Measurements from ENCODE around the gene KRT38. TPM values are rescaled to one million over a fixed set of nuclear protein-coding genes. Genes with fewer than 3 reads are reported as not detected.

KRT38 gene
- total RNA-seq, 2 donors from 2014 or later, result not detected

- WGBS, result 60% methylated on average over 4 of the region's 4 CpGs
- intact Hi-C loops (cut with DNase I), result no loop called here
- TF ChIP-seq CTCF (IDR thresholded peaks at IDR 0.05) (no peak), POLR2AphosphoS5 (IDR thresholded peaks at IDR 0.05) (no peak), POLR2A (IDR thresholded peaks at IDR 0.05) (no peak)
- Histone ChIP-seq H3K27me3 (replicated peaks; ENCODE audit: insufficient read depth) (no peaks in the 10 kb centered on the region), H3K9me3 (no peaks in the 10 kb centered on the region), H3K4me3 (no peak overlapping the region), H3K36me3 (no peaks in the 10 kb centered on the region), H3K27ac (no peak overlapping the region), H3K4me1 (replicated peaks) (peaks cover 3% of the 10 kb centered on the region)
- DNase-seq (ENCODE audit: low spot score), result no peak
These were observed 25.4 kb downstream of the KRT38 start for GRCh38 chr17:41415411-41415810.

- intact Hi-C loops (cut with DNase I), result no loop called here
- Histone ChIP-seq H3K4me3 (no peak overlapping the region), H3K27me3 (replicated peaks; ENCODE audit: insufficient read depth) (no peaks in the 10 kb centered on the region), H3K36me3 (no peaks in the 10 kb centered on the region), H3K27ac (no peak overlapping the region), H3K4me1 (replicated peaks) (peaks cover 3% of the 10 kb centered on the region), H3K9me3 (no peaks in the 10 kb centered on the region)
- TF ChIP-seq POLR2A (IDR thresholded peaks at IDR 0.05), result no peak
- no peak for TF ChIP-seq CTCF (IDR thresholded peaks at IDR 0.05)
- TF ChIP-seq POLR2AphosphoS5 (IDR thresholded peaks at IDR 0.05), result no peak
- 94% methylated on average over 2 of the region's 2 CpGs for WGBS
- DNase-seq (ENCODE audit: low spot score), result no peak
These were observed 26.8 kb downstream of the KRT38 start for GRCh38 chr17:41413982-41414381.

- no peak for TF ChIP-seq POLR2A (IDR thresholded peaks at IDR 0.05)
- no peak for TF ChIP-seq CTCF (IDR thresholded peaks at IDR 0.05)
- TF ChIP-seq POLR2AphosphoS5 (IDR thresholded peaks at IDR 0.05), result no peak
These were observed 27.3 kb downstream of the KRT38 start for GRCh38 chr17:41413353-41413957.

GRCh38 chr17:41411072-41411840 lies 29.5 kb downstream of the KRT38 start:
- Histone ChIP-seq H3K27me3 (replicated peaks; ENCODE audit: insufficient read depth) (no peaks in the 10 kb centered on the region), H3K4me3 (no peak overlapping the region), H3K36me3 (no peaks in the 10 kb centered on the region), H3K9me3 (no peaks in the 10 kb centered on the region), H3K27ac (no peak overlapping the region), H3K4me1 (replicated peaks) (no peaks in the 10 kb centered on the region)
- TF ChIP-seq POLR2A (IDR thresholded peaks at IDR 0.05) (no peak), CTCF (IDR thresholded peaks at IDR 0.05) (no peak), POLR2AphosphoS5 (IDR thresholded peaks at IDR 0.05) (no peak)
- intact Hi-C loops (cut with DNase I), result no loop called here
- no peak for DNase-seq (ENCODE audit: low spot score)
- 94% methylated on average over 20 of the region's 20 CpGs for WGBS

More at GRCh38 chr17:41413353-41413957, 27.3 kb downstream of the KRT38 start:
- no peaks in the 10 kb centered on the region for H3K9me3 ChIP-seq
- no peaks in the 10 kb centered on the region for H3K36me3 ChIP-seq
- H3K4me1 ChIP-seq (replicated peaks), result peaks cover 3% of the 10 kb centered on the region
- no peak for DNase-seq (ENCODE audit: low spot score)
- H3K27ac ChIP-seq, result no peak overlapping the region
- no peak overlapping the region for H3K4me3 ChIP-seq
- intact Hi-C loops (cut with DNase I), result no loop called here
- no peaks in the 10 kb centered on the region for H3K27me3 ChIP-seq (replicated peaks; ENCODE audit: insufficient read depth)
- WGBS, result 58% methylated on average over 5 of the region's 5 CpGs

- Histone ChIP-seq H3K27ac (no peak overlapping the region), H3K27me3 (replicated peaks; ENCODE audit: insufficient read depth) (no peaks in the 10 kb centered on the region), H3K36me3 (no peaks in the 10 kb centered on the region), H3K9me3 (no peaks in the 10 kb centered on the region), H3K4me1 (replicated peaks) (no peaks in the 10 kb centered on the region), H3K4me3 (no peak overlapping the region)
- intact Hi-C loops (cut with DNase I), result no loop called here
- DNase-seq (ENCODE audit: low spot score), result no peak
- TF ChIP-seq POLR2A (IDR thresholded peaks at IDR 0.05) (no peak), CTCF (IDR thresholded peaks at IDR 0.05) (no peak), POLR2AphosphoS5 (IDR thresholded peaks at IDR 0.05) (no peak)
- 96% methylated on average over 10 of the region's 10 CpGs for WGBS
These were observed 33.6 kb downstream of the KRT38 start for GRCh38 chr17:41407226-41407625.
